Left renal cortex interstitium (tissue), 4 donors: ENCODE data around the gene MIR17HG. TPM values are rescaled to one million over a fixed set of nuclear protein-coding genes. Genes with fewer than 3 reads are reported as not detected.

Experiments used
- DNase-seq, 4 donors: peaks; one replicate each; pipeline ENCODE4 v3.0.0-alpha.2; 2013; ENCODE audit warnings: low read depth in 4 of 4, low spot score in 2 of 4, missing footprints in 1 of 4
- polyA plus RNA-seq, 4 donors: library from polyadenylated mRNA; unstranded; fragments of 120-200 nt; gene quantifications; one replicate each; pipeline ENCODE4 v1.2.1, GENCODE V29; 2013; ENCODE audit not compliant: insufficient read length in 4 of 4

MIR17HG gene
- polyA plus RNA-seq, 4 donors: 2.6 to 9.9 (median 4.9) TPM

DNA sequence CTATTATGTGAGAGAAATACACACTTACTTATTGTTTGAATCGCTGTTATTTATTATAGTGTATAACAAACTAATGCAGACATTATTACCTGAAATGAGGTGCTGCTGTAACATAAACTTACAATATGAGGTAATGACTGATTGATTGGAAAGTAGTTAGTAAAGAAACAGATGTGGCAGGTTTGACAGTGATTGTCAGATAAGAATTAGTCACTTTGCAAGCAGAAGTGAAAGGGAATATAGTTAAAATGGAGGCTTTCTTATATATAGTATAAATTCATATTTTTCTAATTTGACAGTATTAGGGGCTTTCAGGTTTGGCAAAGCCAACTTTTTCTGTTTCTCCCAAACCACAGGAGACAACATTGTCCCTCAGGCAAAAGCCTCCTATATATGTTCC is 20.6 kb downstream of the MIR17HG start:
- no peak for DNase-seq

DNA sequence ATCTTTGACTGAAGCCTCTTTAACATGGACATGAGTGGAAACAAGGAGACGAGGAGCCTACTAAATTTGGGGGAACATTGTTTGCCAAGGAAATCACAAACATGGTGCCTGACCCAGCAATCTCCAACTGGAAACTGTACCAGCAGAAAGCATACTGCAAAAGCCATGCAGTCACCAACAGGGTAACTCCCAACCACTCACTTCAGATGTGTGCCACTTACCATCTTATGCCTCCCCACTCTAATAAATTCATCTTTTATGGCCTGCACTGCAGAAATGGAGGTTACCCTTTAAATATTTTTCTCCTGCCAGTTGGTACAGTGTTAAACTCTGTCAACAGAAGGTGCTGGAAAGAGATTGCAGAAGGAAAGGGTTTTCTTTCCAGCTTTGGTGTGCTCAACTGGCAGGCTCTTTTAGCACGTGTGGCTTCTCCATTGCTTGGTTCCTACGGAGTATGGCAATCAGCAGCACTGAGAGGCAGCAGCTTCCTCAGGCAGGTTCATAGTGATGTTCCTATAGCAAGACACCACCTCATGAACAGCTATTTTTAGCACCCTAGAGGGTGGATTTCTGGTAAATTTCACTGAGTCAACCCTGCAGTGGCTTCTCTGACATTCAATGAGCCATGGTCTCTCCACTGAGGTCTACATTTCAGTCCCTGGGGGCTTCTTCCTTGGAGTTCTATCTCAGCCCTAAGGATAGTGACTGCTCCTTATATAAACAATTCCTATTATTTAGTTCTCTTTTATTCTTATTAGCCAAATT is 21.4 kb downstream of the MIR17HG start:
- DNase-seq: no peak

DNA sequence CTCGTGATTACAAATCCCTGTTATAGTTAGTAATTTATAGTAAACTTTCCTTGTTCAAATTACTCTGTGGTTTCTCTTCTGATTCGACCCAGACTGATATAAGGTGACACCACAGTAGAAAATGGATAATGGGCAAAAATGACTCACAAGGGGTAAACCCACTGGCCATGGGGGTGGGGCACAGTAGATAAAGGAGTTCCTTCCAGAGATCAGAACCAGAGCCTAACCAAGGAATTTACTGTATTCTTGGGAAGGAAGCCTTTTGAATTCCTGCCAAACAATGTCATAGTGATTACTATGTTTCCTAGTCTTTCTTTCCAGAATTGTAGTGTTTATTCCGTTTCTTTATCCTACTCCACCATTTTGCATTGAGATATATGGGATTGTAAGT is 21.9 kb downstream of the MIR17HG start:
- DNase-seq: no peak

DNA sequence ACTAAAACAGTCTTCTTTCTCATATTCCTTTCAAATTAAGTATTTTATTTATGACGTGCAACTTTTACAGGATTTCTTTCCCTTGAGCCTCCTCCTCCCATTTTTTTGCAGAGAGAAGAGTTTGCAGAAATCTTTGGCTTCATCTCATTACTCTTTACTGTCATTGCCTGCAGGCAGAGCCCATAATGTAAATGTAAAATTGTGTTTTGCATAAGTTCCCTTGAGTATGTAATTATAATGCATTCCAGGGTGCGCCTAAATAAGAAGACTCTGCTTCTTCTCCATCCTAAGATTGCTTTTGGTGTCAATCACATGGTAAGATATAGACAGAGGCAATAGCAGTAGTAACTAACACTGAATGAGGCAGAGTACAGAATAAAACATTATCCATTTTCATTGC is 23.0 kb downstream of the MIR17HG start:
- no peak for DNase-seq

DNA sequence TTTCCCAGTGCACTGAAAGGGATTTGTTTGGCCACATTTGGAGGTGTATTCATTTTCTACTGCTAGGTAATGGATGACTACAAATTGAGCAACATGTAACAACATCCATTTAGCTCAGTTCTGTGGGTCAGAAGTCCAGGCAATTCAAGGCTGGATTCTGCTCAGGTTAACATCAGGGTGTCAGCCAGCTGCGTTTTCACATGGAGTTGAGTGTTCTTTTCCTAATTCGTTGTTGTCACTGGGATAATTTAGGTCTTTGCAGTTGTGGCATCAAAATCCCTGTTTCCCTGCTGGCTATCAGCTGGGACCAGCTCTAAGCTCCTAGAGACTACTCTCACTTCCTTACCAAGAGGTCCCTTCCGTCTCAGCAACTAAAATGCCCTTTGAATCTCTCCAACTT is 25.4 kb downstream of the MIR17HG start:
- no peak for DNase-seq

DNA sequence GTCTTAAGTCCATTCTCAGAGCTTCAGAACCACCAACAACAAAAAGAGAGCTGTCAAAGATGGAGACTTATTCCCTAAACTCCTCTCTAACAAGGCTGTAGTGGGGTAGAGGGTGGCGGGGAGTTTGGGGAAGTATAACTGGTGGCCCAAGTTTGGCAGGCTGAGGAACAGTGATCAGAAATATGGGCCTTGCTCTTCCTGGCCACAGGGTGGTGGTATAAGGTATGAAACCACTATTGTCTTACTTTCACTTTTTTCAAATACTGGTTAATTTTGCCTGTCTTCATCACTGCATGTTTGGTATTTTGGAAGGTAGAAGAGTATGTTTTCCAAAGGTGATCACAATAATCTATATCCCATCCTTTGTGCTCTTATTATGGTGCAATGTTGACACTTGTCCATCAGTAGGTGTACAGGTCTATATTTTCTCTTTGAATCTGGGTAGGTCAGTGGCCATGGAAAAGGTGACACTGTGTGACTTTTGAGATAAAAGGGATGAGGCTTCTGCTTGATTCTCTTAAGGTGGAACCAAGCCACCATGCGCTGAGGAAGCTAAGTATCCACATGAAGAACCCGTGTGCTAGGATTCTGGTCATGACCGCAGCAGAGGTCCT is 27.7 kb downstream of the MIR17HG start:
- no peak for DNase-seq

DNA sequence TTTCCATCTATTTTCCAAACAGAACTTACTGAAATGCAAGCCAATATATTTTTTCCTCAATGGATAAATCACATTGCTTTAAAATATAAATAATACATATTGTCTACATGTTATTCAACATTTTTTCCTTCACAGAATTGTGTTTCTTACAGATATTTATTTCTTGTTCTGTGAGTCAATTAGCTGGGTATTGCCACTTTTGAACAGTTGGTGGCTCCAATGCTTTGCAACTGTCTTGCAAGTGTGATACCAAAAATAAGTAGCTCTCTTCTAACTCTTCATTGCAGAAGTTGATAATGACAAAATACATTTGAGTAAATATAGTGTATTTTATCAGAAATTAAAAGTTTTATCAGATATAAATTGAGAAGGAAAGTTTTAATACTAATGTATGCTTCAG is 33.9 kb downstream of the MIR17HG start:
- no peak for DNase-seq

DNA sequence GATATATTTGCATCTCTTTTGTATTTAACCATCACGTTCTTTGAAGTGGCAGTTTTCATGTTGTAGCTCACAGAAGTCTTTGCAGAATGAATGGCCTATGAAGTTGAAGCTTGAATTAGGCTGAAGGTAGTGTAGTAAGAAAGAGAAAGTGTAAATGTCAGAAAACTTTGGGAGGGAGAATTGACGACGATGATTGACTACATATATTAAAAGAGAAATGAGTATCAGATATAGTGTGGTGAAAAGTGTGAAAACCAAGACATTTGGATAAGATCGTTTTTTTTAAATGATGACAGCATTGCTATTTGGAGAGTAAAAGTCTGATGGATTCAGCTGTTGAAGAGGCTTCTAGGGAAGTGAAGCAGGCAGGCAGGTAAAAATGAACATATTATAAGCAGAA is 36.3 kb downstream of the MIR17HG start:
- no peak for DNase-seq

DNA sequence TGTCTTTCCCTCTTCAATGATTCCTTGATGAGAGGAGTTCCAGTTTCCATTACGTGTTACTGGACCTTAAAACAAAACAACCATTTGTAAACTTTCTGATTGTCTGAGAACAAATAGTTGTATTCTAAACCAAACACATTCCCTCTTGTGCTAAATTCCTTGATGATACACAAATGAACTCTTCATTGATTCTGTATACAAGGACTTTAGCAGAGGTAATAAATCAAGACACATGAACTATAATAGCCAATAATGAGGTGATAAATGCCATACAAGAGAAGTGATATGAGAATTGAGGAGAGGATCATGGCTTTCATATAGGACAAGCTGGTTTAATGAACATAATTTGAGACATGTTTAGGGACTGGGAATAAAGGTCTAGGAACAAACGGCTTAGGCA is 37.4 kb downstream of the MIR17HG start:
- no peak for DNase-seq

DNA sequence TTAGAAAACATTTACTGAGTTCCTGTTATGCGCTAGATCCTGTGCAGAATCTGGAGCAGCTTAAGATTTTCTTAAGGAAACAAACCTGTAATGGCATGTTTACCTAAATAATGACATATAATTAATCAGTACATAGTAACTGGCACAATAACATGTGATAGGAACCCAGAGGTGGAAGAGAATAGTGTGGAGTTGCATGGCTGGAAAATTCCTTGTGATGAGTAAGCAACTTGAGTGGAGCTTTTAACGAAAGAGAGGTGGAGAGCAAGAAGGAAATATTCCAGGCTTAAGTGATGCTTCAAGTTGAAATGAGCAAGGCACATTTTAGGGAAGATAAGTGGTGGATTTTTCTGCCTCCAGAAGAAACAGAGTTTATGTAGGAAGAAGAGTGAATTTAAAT is 41.7 kb downstream of the MIR17HG start:
- DNase-seq: no peak

DNA sequence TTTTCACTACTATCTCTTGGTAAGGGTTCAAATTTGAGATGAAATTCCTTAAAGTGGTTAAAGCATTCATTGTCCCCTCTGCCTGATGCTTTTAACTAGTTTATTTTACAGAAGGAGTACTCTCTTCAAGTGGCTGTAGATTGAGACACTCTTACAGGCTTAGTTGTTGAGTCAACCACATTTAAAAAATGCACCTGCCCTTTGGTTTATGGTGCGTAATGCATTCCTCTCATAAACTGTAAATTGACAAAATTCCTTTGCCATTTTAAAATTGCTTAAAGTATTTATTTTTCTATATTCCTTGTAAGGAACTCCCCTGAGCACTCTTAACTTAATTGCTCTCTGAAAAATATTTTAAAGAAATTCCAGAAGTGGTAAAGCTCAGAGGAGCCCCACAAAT is 50.1 kb downstream of the MIR17HG start:
- no peak for DNase-seq

DNA sequence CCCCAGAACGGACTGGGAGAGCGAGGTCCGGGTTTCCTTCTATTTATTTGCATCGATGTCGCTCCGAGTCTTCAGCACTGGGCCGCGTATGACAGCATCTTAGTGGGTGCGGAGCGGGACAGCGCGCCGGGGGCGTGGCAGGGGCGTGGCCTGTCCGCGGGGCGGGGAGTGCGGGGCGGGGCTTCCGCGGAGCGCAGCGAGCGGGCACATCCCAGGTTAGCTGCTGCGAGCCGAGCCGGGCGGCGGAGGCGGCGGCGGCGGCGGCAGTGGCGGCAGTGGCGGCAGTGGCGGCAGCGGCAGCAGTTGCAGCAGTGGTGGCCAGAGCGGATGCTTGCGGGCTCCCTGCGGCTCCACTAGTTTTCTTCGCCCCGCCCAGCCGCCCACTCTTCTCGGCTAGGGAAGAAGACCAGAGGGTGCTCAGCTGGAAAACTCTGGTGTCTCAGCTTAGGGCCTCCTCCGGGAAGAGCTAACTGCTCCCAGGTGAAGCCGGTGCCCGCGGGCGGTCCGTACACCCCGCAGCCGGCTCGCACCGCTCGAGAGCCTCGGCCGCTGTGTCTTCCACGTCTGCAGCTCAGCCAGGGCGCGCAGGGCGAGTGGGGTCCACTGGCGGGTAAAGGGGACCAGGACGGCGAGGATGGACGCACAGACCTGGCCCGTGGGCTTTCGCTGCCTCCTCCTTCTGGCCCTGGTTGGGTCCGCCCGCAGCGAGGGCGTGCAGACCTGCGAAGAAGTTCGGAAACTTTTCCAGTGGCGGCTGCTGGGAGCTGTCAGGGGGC is 51.1 kb downstream of the MIR17HG start, which contains the start of gene GPC5:
TSS of gene GPC5 (plus strand) at position 209 of the 776 bp plus-strand sequence.
- peak in 1 of 4 donors; percentile 24 for DNase-seq

DNA sequence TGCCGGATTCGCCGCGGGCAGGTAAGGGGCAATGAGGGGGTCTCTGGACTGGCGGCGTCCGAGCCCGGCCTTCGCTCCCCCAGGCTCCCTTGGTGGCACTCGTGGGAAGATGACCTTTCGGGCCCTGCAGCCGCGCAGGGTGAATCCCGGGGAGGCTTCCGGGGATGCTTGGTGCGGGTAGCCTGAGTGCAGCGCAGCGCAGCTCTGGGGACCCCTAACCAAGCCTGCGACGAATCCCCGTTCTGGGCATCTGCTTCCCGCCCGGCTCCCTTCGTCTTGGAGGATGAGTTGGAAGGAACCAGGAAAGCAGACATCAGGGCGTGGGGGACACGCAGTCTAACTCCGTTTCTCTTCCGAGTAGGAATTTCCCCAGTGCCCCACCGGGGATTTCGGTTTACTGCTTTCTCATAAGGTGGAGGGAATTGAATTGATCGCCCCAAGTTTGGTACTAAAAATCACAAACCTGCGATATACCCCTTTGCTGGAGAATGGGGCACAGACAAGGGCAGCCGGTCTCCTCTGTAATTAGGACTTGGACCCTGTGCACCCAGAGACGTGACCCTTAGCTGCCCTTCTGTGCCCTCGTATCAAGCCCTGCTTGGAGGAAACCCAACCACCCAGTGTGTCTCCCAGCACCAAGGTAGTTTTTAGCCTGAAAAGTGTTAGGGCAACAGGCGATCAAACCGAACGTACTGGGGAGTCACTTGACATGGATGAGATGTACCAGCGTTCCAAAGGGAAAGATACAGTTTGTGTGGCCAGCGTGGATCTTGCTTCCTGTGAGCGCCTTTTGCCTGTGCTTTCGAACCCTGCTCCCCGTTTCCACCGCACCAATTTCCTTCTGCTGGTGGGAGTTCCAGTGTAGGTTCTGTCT is 51.9 kb downstream of the MIR17HG start:
- no peak for DNase-seq

DNA sequence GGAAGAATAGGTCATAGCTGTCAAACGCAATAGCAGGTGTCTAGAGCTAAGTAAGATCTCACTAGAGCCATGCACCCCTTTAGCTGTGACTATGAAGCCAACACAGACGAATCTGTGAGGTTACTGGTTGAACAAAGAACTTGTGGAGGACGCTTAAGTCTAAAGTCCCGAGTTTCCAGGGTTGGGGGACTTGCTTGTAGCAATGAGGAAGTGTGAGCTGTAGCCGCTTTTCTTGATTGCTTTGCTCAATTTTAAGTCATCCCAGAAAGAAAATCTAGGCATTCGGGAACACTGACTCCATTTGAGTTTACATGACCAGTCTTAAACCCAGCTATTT is 52.5 kb downstream of the MIR17HG start:
- no peak for DNase-seq

DNA sequence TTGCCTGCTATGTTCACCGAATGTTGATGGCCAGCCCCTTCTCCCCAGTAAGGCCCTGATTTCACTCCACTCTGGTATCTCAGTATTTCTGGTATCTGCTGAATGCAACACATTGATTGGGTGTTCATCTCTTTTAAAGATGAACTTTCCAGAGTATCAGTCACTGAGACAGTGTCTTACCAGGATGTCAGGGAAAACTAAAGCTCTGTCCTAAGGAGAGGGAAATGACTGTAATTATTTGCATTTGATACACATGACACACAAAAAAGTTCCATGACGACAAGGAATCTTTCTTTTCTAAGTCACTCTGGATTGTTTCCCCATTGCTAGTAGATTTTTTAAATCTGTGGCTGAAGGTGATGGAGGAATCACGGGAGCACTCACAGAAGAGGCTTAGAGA is 53.2 kb downstream of the MIR17HG start:
- DNase-seq: no peak

DNA sequence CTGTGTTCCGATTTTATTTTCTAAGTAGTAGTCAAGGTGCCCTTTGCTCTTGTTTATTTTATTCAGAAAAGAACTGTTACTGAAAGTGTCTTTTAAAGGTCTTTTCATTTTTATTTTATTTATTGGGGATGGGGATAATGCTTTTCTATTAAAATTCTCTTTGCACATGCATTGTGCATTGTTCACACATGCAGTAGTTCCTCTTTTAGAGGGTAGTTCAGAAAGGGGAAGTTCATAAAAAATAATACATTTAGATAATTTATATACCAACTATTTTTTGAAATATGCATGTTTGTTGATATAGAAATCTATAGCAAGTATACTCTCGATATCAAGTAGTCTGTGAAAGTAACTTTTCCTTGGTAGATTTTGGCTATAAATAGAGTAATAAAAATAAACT is 54.4 kb downstream of the MIR17HG start:
- no peak for DNase-seq

Other genes starting within 250 kb of the MIR17HG start
- 1 to 10 TPM; 3.1 to 8.6 (median 3.8) TPM for gene GPC5, start 50.9 kb downstream of the MIR17HG start, polyA plus RNA-seq